CD14-positive monocyte (primary cell): ENCODE data around the gene CENPC. TPM values are rescaled to one million over a fixed set of nuclear protein-coding genes. Genes with fewer than 3 reads are reported as not detected.
"Not testable (repeated sequence)": the region's sequence is repeated elsewhere in the genome, so short reads cannot be mapped to it uniquely, and the experiment has no call there.

Source experiments
- DNase-seq, 3 donors: peaks; one replicate each; pipeline ENCODE4 v3.0.0-alpha.2; 2011 to 2022
- H2AFZ ChIP-seq: 2 replicates; pipeline ENCODE4 v1.6.0; 2012; ENCODE audit warnings: mild to moderate bottlenecking, low read depth, low read length, inconsistent platforms; ENCODE audit not compliant: insufficient read depth, poor library complexity, severe bottlenecking
- H3K27ac ChIP-seq, 2 donors: 1 replicate in 1 of 2; 2 replicates in 1 of 2; pipeline ENCODE4 v1.5.1; 2012 to 2013; ENCODE audit warnings: low read length in 2 of 2, control low read depth in 1 of 2, inconsistent platforms in 1 of 2, low read depth in 1 of 2, mild to moderate bottlenecking in 1 of 2
- H3K27me3 ChIP-seq, 2 donors: one replicate each; pipeline versions ENCODE4 v1.6.0 to v1.6.1; 2011 to 2013; ENCODE audit warnings: low read length in 2 of 2; ENCODE audit not compliant: control insufficient read depth in 2 of 2, insufficient read depth in 2 of 2
- H3K36me3 ChIP-seq, 2 donors: replicated peaks in 1 of 2; 1 replicate in 1 of 2; 2 replicates in 1 of 2; pipeline versions ENCODE4 v1.5.1 to v1.6.1; 2012 to 2013; ENCODE audit warnings: low read length in 2 of 2, control low read depth in 1 of 2, inconsistent platforms in 1 of 2, mild to moderate bottlenecking in 1 of 2; ENCODE audit not compliant: insufficient read depth in 2 of 2, control insufficient read depth in 1 of 2
- H3K4me1 ChIP-seq, 2 donors: 1 replicate in 1 of 2; 2 replicates in 1 of 2; pipeline versions ENCODE4 v1.5.1 to v1.6.1; 2012 to 2013; ENCODE audit warnings: low read length in 2 of 2, control low read depth in 1 of 2, inconsistent platforms in 1 of 2, mild to moderate bottlenecking in 1 of 2, moderate library complexity in 1 of 2; ENCODE audit not compliant: insufficient read depth in 2 of 2, control insufficient read depth in 1 of 2
- H3K4me2 ChIP-seq: replicated peaks from 2 replicates; pipeline ENCODE3; 2012; ENCODE audit warnings: low read length, moderate library complexity, mild to moderate bottlenecking; ENCODE audit not compliant: poor library complexity, severe bottlenecking; ENCODE audit errors: extremely low read depth
- H3K4me3 ChIP-seq, 3 experiments: fragments of 200-600 bp in 1 of 3; sonication (generic) in 1 of 3; replicated peaks in 1 of 3; 1 replicate in 2 of 3; 2 replicates in 1 of 3; pipeline ENCODE4 v1.5.1; 2011 to 2013; ENCODE audit warnings: low read length in 3 of 3, mild to moderate bottlenecking in 3 of 3, control low read depth in 2 of 3, low read depth in 2 of 3, inconsistent platforms in 1 of 3, moderate library complexity in 1 of 3
- H3K79me2 ChIP-seq: 2 replicates; pipeline ENCODE4 v1.6.0; 2012; ENCODE audit warnings: mild to moderate bottlenecking, control low read depth, inconsistent platforms, low read length, moderate library complexity; ENCODE audit not compliant: insufficient read depth
- H3K9ac ChIP-seq: 2 replicates; pipeline ENCODE4 v1.6.0; 2017; ENCODE audit warnings: low read length, mild to moderate bottlenecking; ENCODE audit not compliant: insufficient read depth, poor library complexity, severe bottlenecking
- H3K9me3 ChIP-seq, 2 donors: replicated peaks in 1 of 2; 1 replicate in 1 of 2; 2 replicates in 1 of 2; pipeline versions ENCODE4 v1.5.1 to v1.6.1; 2012 to 2013; ENCODE audit warnings: low read length in 2 of 2, control low read depth in 1 of 2; ENCODE audit not compliant: control insufficient read depth in 1 of 2, insufficient read depth in 1 of 2
- H4K20me1 ChIP-seq: 2 replicates; pipeline ENCODE4 v1.6.0; 2012; ENCODE audit warnings: mild to moderate bottlenecking, low read length, control low read depth, moderate library complexity; ENCODE audit not compliant: insufficient read depth
- H3K27ac Mint-ChIP-seq, 7 donors: one replicate each; pipeline ENCODE4 v1.8.0; 2020; ENCODE audit warnings: mild to moderate bottlenecking in 7 of 7, mixed read lengths in 7 of 7, moderate library complexity in 6 of 7, inconsistent platforms in 2 of 7
- H3K27me3 Mint-ChIP-seq, 3 donors: one replicate each; pipeline ENCODE4 v1.8.0; 2021 to 2022; ENCODE audit warnings: low read depth in 3 of 3, mild to moderate bottlenecking in 3 of 3, mixed read lengths in 3 of 3, moderate library complexity in 3 of 3, inconsistent platforms in 1 of 3
- H3K36me3 Mint-ChIP-seq, 2 donors: one replicate each; pipeline ENCODE4 v1.8.0; 2020; ENCODE audit warnings: mixed read lengths in 2 of 2, inconsistent platforms in 1 of 2, mild to moderate bottlenecking in 1 of 2
- H3K4me1 Mint-ChIP-seq: one replicate; pipeline ENCODE4 v1.8.0; 2020; ENCODE audit warnings: mild to moderate bottlenecking, mixed read lengths
- H3K4me3 Mint-ChIP-seq, 2 donors: one replicate each; pipeline ENCODE4 v1.8.0; 2020; ENCODE audit warnings: mild to moderate bottlenecking in 2 of 2, mixed read lengths in 2 of 2, moderate library complexity in 1 of 2
- H3K9me3 Mint-ChIP-seq, 7 donors: one replicate each; pipeline ENCODE4 v1.8.0; 2020 to 2022; ENCODE audit warnings: mixed read lengths in 7 of 7, mild to moderate bottlenecking in 6 of 7, moderate library complexity in 6 of 7, inconsistent platforms in 2 of 7
- CTCF ChIP-seq: fragments of 200-600 bp; IDR thresholded peaks from one replicate; pipeline ENCODE4 v1.8.0; 2022; ENCODE audit warnings: antibody characterized with exemption, mild to moderate bottlenecking
- WGBS: methylation state at CpG from one replicate; pipeline ENCODE4 v1.1.5; 2013; ENCODE audit warnings: missing lambda C conversion rate; ENCODE audit not compliant: insufficient coverage; 5-methylcytosine and 5-hydroxymethylcytosine counted together
- intact Hi-C, 2 donors: fragments of 100-400 bp; cut with micrococcal nuclease; formaldehyde crosslinking; loops; one replicate each; pipeline versions ENCODE4 v1.15.0 to v1.15.1; 2023
- polyA plus RNA-seq, 3 donors: library from polyadenylated mRNA; depleted of rRNA in 1 of 3; unstranded in 2 of 3; stranded (reverse) in 1 of 3; fragments of 300-500 nt in 2 of 3; fragments of >200 nt in 1 of 3; fragmentation: Illumina TruSeq in 2 of 3; gene quantifications; 1 replicate in 2 of 3; 2 replicates in 1 of 3; pipeline ENCODE4 v1.2.3, GENCODE V29; 2012 to 2021

Gene CENPC
- polyA plus RNA-seq, 3 donors: 6.3 to 7.2 (median 6.7) TPM

GRCh38 chr4:67554096-67554495 is 8.8 kb upstream of the CENPC start:
- Histone ChIP-seq H3K79me2 (no peaks in the 10 kb centered on the region), H3K4me3 (no peak overlapping the region), H3K36me3 (no peaks in the 10 kb centered on the region), H3K9ac (no peak overlapping the region), H4K20me1 (no peaks in the 10 kb centered on the region), H3K4me1 (peaks cover 9 to 13% of the 10 kb centered on the region in 2 donors), H2AFZ (no peak overlapping the region), H3K4me2 (no peak overlapping the region), H3K27ac (no peak overlapping the region), H3K9me3 (no peaks in the 10 kb centered on the region), H3K27me3 (no peaks in the 10 kb centered on the region)
- H3K4me1 Mint-ChIP-seq: peaks cover 29% of the 10 kb centered on the region
- no CpG with 5 or more reads among the region's 3 CpGs for WGBS
- H3K27me3 Mint-ChIP-seq: no peaks in the 10 kb centered on the region
- H3K27ac Mint-ChIP-seq: no peak overlapping the region
- peaks cover 0 to 2% (median 0%) of the 10 kb centered on the region in 7 donors for H3K9me3 Mint-ChIP-seq
- no peak for DNase-seq
- no peaks in the 10 kb centered on the region for H3K36me3 Mint-ChIP-seq
- intact Hi-C loops: no loop called here
- H3K4me3 Mint-ChIP-seq: no peak overlapping the region
- no peak for TF ChIP-seq CTCF

- DNase-seq, H3K27me3 ChIP-seq, H3K79me2 ChIP-seq, H3K9ac ChIP-seq, H3K27me3 Mint-ChIP-seq, H4K20me1 ChIP-seq, H3K4me2 ChIP-seq, H3K36me3 ChIP-seq, H3K27ac Mint-ChIP-seq, H3K9me3 Mint-ChIP-seq, H3K4me3 Mint-ChIP-seq, H3K36me3 Mint-ChIP-seq, H3K27ac ChIP-seq, H3K4me3 ChIP-seq, H3K4me1 ChIP-seq, intact Hi-C loops, H3K9me3 ChIP-seq: not testable (repeated sequence)
- peaks cover 20% of the 10 kb centered on the region for H3K4me1 Mint-ChIP-seq
- WGBS: no CpG with 5 or more reads among the region's 4 CpGs
- peak overlapping the region; percentile 17 for H2AFZ ChIP-seq
These were observed 7.0 kb upstream of the CENPC start for GRCh38 chr4:67552146-67552792.
